ENCODE data around the gene CEP192.
"Not testable (repeated sequence)": the region's sequence is repeated elsewhere in the genome, so short reads cannot be mapped to it uniquely, and the experiment has no call there.

CEP192 gene

GRCh38 chr18:12990967-12991820, at the start of gene CEP192:
TSS of gene CEP192 (plus strand) at chr18:12991362. CDS start at chr18:12999425, 8,063 bp downstream.
- DNase-seq: peak; percentile 99

GRCh38 chr18:12943215-12943614, 47.9 kb upstream of the CEP192 start:
- DNase-seq: no peak

GRCh38 chr18:12944709-12945108, 46.5 kb upstream of the CEP192 start:
- DNase-seq: no peak

GRCh38 chr18:12946549-12947284, 44.4 kb upstream of the CEP192 start:
- peak; percentile 87 for DNase-seq

- peak; percentile 99 for DNase-seq
These were observed 43.7 kb upstream of the CEP192 start, which contains the start of gene SEH1L for GRCh38 chr18:12947285-12948049. TSS of gene SEH1L (plus strand) at chr18:12948011. CDS start at chr18:12948122, 111 bp downstream.

- peak; percentile 97 for DNase-seq
These were observed 42.9 kb upstream of the CEP192 start for GRCh38 chr18:12948050-12948804.

GRCh38 chr18:12958478-12958877, 32.7 kb upstream of the CEP192 start:
- no peak for DNase-seq

GRCh38 chr18:12960395-12960794, 30.8 kb upstream of the CEP192 start:
- DNase-seq: no peak

- DNase-seq: peak; percentile 79
These were observed 30.2 kb upstream of the CEP192 start for GRCh38 chr18:12960853-12961397.

GRCh38 chr18:12963069-12963468, 28.1 kb upstream of the CEP192 start:
- no peak for DNase-seq

GRCh38 chr18:12968115-12968514, 23.0 kb upstream of the CEP192 start:
- no peak for DNase-seq

GRCh38 chr18:12968619-12969018, 22.5 kb upstream of the CEP192 start:
- DNase-seq: no peak

GRCh38 chr18:12973562-12974213, 17.5 kb upstream of the CEP192 start:
- no peak for DNase-seq

GRCh38 chr18:12975488-12975887, 15.7 kb upstream of the CEP192 start:
- DNase-seq: no peak

GRCh38 chr18:12976305-12976704, 14.9 kb upstream of the CEP192 start:
- no peak for DNase-seq

GRCh38 chr18:12980065-12980464, 11.1 kb upstream of the CEP192 start:
- not testable (repeated sequence) for DNase-seq

GRCh38 chr18:12989397-12990122, 1.6 kb upstream of the CEP192 start:
- DNase-seq: no peak

- DNase-seq: peak; percentile 31
These were observed 1.1 kb upstream of the CEP192 start for GRCh38 chr18:12990123-12990475.

GRCh38 chr18:12990641-12990966, 558 bp upstream of the CEP192 start:
- DNase-seq: peak; percentile 58

GRCh38 chr18:12991821-12992179, 638 bp downstream of the CEP192 start:
- no peak for DNase-seq

GRCh38 chr18:12993439-12993838, 2.3 kb downstream of the CEP192 start:
- no peak for DNase-seq

All from hematopoietic multipotent progenitor cell treated with erythropoietin and hydrocortisone succinate and interleukin-3 and kit ligand, for 6 days (in vitro differentiated cells).